ENCODE results near the gene TMEM11.

DNA sequence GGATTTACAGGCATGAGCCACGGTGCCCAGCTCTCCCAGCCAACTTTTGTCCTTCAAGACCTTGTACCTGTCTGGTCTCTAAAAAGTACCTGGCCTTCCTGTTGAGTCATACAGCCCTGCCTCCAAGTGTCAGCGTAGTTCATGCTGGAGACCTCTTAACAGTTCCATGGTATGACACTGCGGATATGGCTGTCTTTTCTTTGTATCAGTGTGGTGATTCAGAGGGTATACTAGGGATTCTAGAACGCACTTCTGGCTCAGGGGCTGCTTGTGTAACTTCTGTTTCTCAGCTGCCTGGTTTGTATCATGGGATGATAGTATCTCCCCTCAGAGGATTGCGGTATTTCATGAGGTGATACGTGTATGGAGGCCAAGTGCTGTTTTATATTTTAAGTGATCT, 2.0 kb upstream of the TMEM11 start:
- TF ChIP-seq, protein P1, sequence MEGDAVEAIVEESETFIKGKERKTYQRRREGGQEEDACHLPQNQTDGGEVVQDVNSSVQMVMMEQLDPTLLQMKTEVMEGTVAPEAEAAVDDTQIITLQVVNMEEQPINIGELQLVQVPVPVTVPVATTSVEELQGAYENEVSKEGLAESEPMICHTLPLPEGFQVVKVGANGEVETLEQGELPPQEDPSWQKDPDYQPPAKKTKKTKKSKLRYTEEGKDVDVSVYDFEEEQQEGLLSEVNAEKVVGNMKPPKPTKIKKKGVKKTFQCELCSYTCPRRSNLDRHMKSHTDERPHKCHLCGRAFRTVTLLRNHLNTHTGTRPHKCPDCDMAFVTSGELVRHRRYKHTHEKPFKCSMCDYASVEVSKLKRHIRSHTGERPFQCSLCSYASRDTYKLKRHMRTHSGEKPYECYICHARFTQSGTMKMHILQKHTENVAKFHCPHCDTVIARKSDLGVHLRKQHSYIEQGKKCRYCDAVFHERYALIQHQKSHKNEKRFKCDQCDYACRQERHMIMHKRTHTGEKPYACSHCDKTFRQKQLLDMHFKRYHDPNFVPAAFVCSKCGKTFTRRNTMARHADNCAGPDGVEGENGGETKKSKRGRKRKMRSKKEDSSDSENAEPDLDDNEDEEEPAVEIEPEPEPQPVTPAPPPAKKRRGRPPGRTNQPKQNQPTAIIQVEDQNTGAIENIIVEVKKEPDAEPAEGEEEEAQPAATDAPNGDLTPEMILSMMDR (IDR thresholded peaks at IDR 0.05), result no peak
- TF ChIP-seq POLR2AphosphoS5 (IDR thresholded peaks at IDR 0.05), result no peak
